A673 (cell line): ENCODE results near the gene GRIN2A.

ENCODE experiments used
- CTCF ChIP-seq: fragments of 300-800, 200-600 bp; sonication (generic); conservative IDR thresholded peaks from 2 replicates; pipeline ENCODE4 v1.5.1; 2017; ENCODE audit warnings: low read depth, mild to moderate bottlenecking, antibody characterized with exemption, low read length, moderate library complexity, mixed read lengths
- EZH2 ChIP-seq: fragments of 200-600 bp; sonication (generic); IDR thresholded peaks from 2 replicates; pipeline ENCODE4 v1.6.1; 2017; ENCODE audit warnings: borderline replicate concordance, low read depth, mild to moderate bottlenecking, mixed read lengths, antibody characterized with exemption, low read length; ENCODE audit not compliant: poor library complexity, severe bottlenecking

GRCh38 chr16:9840761-9841665 is 341.2 kb downstream of the GRIN2A start:
- no peak for TF ChIP-seq CTCF
- TF ChIP-seq EZH2: no peak
